AG09309 (cell line): ENCODE data around the gene CALY.
A peak's percentile ranks its signal among the peaks of the same experiment; 100 is the strongest.

Experiments used
- DNase-seq: peaks from one replicate; pipeline ENCODE4 v3.0.0-alpha.2; 2010; ENCODE audit warnings: low read depth
- H3K4me3 ChIP-seq: 2 replicates; pipeline ENCODE4 v1.5.1; 2011; ENCODE audit warnings: mild to moderate bottlenecking, low read depth, low read length, moderate library complexity; ENCODE audit not compliant: control insufficient read depth
- CTCF ChIP-seq: IDR thresholded peaks from 2 replicates; pipeline ENCODE4 v1.5.1; 2011; ENCODE audit warnings: mild to moderate bottlenecking, low read depth, low read length, inconsistent platforms; ENCODE audit not compliant: insufficient read depth, control insufficient read depth; ENCODE audit errors: missing control alignments

The CALY gene

GRCh38 chr10:133308421-133309099 lies 28.1 kb downstream of the CALY start, which contains the start of the genes TUBGCP2 and ZNF511:
TUBGCP2 (minus strand) TSS chr10:133308872; CDS start chr10:133302941, 5,931 bp downstream.
ZNF511 (plus strand) TSS chr10:133308914; CDS start chr10:133308944, 30 bp downstream.
- TF ChIP-seq CTCF, result no peak
- peak; percentile 27 for DNase-seq
- peak within 1 kb of the TSS; percentile 89 for H3K4me3 ChIP-seq

GRCh38 chr10:133307776-133308420 lies 28.8 kb downstream of the CALY start:
- DNase-seq, result no peak
- peak; percentile 72 for TF ChIP-seq CTCF
- peak overlapping the region; percentile 89 for H3K4me3 ChIP-seq

GRCh38 chr10:133306941-133307379 lies 29.7 kb downstream of the CALY start:
- DNase-seq, result no peak
- no peak for TF ChIP-seq CTCF
- no peak overlapping the region for H3K4me3 ChIP-seq

GRCh38 chr10:133306097-133306476 lies 30.6 kb downstream of the CALY start:
- DNase-seq, result no peak
- H3K4me3 ChIP-seq, result no peak overlapping the region

GRCh38 chr10:133303206-133303605 lies 33.5 kb downstream of the CALY start:
- TF ChIP-seq CTCF, result no peak
- DNase-seq, result no peak

More at GRCh38 chr10:133306097-133306476, 30.6 kb downstream of the CALY start:
- TF ChIP-seq CTCF, result no peak

GRCh38 chr10:133302230-133302629 lies 34.5 kb downstream of the CALY start:
- no peak for DNase-seq
- no peak for TF ChIP-seq CTCF

More at GRCh38 chr10:133303206-133303605, 33.5 kb downstream of the CALY start:
- no peak overlapping the region for H3K4me3 ChIP-seq

More at GRCh38 chr10:133302230-133302629, 34.5 kb downstream of the CALY start:
- no peak overlapping the region for H3K4me3 ChIP-seq
